UCSD-AML1 (cell line): ENCODE measurements around the gene FOXD1.
A peak's percentile ranks its signal among the peaks of the same experiment; 100 is the strongest.
"Not testable (repeated sequence)": the region's sequence is repeated elsewhere in the genome, so short reads cannot be mapped to it uniquely, and the experiment has no call there.

Source experiments
- DNase-seq: peaks from one replicate; lab custom pipeline; 2025; ENCODE audit not compliant: unreplicated experiment; lab: John Stamatoyannopoulos, UW

The FOXD1 gene

GRCh38 chr5:73448463-73449136, at the start of gene FOXD1:
TSS of gene FOXD1 (minus strand) at chr5:73448777. CDS start at chr5:73448362, 415 bp downstream.
- DNase-seq = peak; percentile 27

GRCh38 chr5:73497497-73498056, 49.0 kb upstream of the FOXD1 start:
- no peak for DNase-seq

- no peak for DNase-seq
Observed at GRCh38 chr5:73496984-73497457, 48.4 kb upstream of the FOXD1 start.

- DNase-seq = no peak
Observed at GRCh38 chr5:73495772-73496335, 47.3 kb upstream of the FOXD1 start.

- no peak for DNase-seq
Observed at GRCh38 chr5:73494721-73495120, 46.1 kb upstream of the FOXD1 start.

- no peak for DNase-seq
Observed at GRCh38 chr5:73493421-73493820, 44.8 kb upstream of the FOXD1 start.

- DNase-seq = no peak
Observed at GRCh38 chr5:73491155-73491554, 42.6 kb upstream of the FOXD1 start.

- no peak for DNase-seq
Observed at GRCh38 chr5:73490088-73490487, 41.5 kb upstream of the FOXD1 start.

- DNase-seq = no peak
Observed at GRCh38 chr5:73488806-73489205, 40.2 kb upstream of the FOXD1 start.

- DNase-seq = no peak
Observed at GRCh38 chr5:73487815-73488214, 39.2 kb upstream of the FOXD1 start.

- not testable (repeated sequence) for DNase-seq
Observed at GRCh38 chr5:73487257-73487656, 38.7 kb upstream of the FOXD1 start.

GRCh38 chr5:73486119-73486899, 37.7 kb upstream of the FOXD1 start:
- no peak for DNase-seq

- no peak for DNase-seq
Observed at GRCh38 chr5:73485715-73486114, 37.1 kb upstream of the FOXD1 start.

- no peak for DNase-seq
Observed at GRCh38 chr5:73484511-73484910, 35.9 kb upstream of the FOXD1 start.

GRCh38 chr5:73483676-73484075, 35.1 kb upstream of the FOXD1 start:
- DNase-seq = no peak

GRCh38 chr5:73482383-73483136, 34.0 kb upstream of the FOXD1 start:
- DNase-seq = no peak

GRCh38 chr5:73480500-73480899, 31.9 kb upstream of the FOXD1 start:
- no peak for DNase-seq

- DNase-seq = no peak
Observed at GRCh38 chr5:73472116-73472515, 23.5 kb upstream of the FOXD1 start.

GRCh38 chr5:73471654-73472053, 23.1 kb upstream of the FOXD1 start:
- no peak for DNase-seq

GRCh38 chr5:73469878-73470277, 21.3 kb upstream of the FOXD1 start:
- no peak for DNase-seq

- not testable (repeated sequence) for DNase-seq
Observed at GRCh38 chr5:73468638-73469037, 20.1 kb upstream of the FOXD1 start.
